NCI-H2107 (cell line): ENCODE results near the gene SHISA9.

Experiments used
- DNase-seq: peaks from one replicate; lab custom pipeline; 2025; lab: John Stamatoyannopoulos, UW

Gene SHISA9

DNA sequence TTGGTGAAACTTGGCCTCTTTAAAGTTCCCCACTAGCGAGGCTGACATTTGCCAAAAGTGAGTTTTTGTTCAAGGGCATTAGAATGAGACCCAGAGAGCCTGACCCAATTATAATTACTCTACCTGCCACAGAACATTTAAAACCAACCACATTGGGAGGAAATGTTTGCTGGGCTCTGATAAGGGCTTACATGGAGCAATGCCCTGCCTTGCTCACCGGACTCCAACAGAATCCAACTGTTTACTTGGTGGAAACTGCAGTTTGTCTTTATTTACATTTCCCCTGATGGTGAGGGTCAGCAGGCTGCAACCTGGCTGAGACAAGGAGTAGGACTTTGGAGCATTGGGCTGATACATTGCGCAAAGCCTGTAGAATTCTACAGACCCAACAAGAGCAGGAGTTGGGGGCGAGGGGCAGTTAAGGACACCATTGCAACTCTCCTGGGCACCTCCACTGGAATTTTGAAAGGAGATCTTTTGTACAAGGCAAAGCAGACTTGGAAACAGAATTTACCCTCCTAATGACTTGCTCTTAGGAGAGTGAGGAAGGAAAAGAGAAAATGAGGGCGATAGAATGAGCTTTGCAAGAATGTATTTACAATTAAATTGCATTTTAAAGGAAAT is 368.6 kb downstream of the SHISA9 start:
- DNase-seq: no peak

DNA sequence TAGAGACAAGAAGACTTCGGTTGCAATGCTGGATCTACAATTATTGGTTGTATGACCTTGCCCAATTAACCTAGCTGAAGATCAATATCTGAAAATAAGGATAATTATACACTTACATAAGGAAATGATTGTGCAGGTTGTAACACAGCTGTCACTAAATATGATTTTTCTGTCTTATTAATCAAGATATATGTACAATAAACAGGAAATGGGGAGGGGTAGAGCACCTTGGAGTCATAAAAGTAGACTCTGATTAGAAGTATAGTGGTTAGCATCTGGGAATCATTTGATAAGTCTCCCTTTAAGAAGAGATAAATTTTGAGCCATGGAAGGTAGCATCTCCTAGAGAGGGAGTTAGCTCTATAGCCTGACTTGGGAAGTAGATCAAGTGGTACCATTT is 369.2 kb downstream of the SHISA9 start:
- DNase-seq: no peak

- DNase-seq: no peak
These were observed 388.1 kb downstream of the SHISA9 start for GRCh38 chr16:13289515-13289914.
